NB4 (cell line): ENCODE measurements around the gene CBX5.

Experiments used
- DNase-seq: peaks from one replicate; pipeline ENCODE4 v3.0.0; 2010; ENCODE audit warnings: low read depth
- H3K4me3 ChIP-seq: one replicate; pipeline ENCODE4 v1.5.1; 2011; ENCODE audit warnings: mild to moderate bottlenecking, low read depth, low read length, moderate library complexity
- MYC ChIP-seq: IDR thresholded peaks from 2 replicates; pipeline ENCODE4 v1.6.1; 2011; ENCODE audit warnings: low read depth, low read length
- POLR2A ChIP-seq: IDR thresholded peaks from 2 replicates; pipeline ENCODE4 v1.6.1; 2011; ENCODE audit warnings: mild to moderate bottlenecking; ENCODE audit not compliant: insufficient read length; ENCODE audit errors: extremely low read depth
- TF ChIP-seq, protein P1 (sequence below): IDR thresholded peaks from one replicate; pipeline ENCODE4 v1.5.1; 2012; ENCODE audit warnings: low read depth, low read length
- TF ChIP-seq, protein P2 (sequence below): IDR thresholded peaks from 2 replicates; pipeline ENCODE4 v1.6.1; 2011; ENCODE audit warnings: low read depth, low read length

CBX5 gene

DNA sequence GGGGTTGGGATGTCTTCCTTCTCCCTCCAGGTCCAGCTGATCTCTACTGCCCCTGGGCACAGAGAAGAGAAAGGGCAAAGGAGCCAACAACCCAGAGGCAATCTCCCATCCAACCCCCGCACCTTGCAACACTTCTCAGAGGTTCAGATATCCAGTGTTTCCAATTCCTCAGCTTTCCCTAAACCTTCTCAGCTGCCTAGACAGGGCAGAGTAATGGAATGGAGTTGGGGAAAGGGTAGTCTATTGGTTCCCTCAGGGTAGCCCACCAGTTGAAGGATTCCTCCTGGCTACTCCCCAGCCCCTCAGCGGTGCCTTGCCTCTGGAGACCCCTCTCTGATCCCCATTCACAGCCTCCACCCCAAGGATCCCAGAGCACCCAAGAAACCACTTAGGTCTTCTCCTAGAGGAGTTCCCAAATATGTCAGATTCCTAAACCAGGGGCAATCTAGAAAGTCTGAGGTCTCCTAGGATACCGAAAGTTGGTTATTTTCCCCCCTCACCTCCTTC lies 20.4 kb upstream of the CBX5 start:
- peak overlapping the region; percentile 96 for H3K4me3 ChIP-seq
- no peak for DNase-seq
- TF ChIP-seq MYC (no peak), POLR2A (no peak)
- TF ChIP-seq, protein P1, sequence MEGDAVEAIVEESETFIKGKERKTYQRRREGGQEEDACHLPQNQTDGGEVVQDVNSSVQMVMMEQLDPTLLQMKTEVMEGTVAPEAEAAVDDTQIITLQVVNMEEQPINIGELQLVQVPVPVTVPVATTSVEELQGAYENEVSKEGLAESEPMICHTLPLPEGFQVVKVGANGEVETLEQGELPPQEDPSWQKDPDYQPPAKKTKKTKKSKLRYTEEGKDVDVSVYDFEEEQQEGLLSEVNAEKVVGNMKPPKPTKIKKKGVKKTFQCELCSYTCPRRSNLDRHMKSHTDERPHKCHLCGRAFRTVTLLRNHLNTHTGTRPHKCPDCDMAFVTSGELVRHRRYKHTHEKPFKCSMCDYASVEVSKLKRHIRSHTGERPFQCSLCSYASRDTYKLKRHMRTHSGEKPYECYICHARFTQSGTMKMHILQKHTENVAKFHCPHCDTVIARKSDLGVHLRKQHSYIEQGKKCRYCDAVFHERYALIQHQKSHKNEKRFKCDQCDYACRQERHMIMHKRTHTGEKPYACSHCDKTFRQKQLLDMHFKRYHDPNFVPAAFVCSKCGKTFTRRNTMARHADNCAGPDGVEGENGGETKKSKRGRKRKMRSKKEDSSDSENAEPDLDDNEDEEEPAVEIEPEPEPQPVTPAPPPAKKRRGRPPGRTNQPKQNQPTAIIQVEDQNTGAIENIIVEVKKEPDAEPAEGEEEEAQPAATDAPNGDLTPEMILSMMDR, result no peak

DNA sequence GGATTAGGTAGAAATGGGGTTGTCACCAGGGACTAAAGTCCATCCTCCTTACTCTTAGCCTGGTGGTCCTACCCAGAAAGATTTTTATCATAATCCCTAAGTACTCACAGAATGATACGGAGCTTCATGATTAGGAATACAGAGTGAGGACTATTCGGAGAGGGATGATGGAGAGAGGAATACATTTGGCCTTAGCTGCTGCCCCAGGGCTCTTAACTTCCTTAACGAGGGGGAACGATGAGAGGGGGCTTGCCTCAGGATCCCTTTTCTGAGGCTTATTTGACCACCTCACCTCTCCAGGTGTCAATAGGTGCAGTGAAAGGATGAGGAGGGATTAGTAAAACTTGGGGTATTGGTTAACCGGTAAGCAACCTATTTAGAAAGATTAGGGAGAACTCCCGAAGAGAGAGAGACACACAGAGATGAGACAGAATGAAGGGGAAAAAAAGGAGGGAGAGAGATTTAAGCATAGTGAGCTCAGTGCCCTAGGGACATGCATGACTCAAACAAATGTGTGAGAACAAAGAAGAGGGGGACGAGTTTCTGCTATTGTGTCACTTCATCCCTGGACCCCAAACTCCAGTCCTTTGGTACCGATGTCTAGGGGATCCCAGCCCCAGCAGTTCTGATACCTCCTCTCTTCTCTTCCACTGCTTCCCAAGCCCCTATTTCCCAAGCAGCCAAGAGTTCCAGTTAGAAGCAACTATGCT lies 19.7 kb upstream of the CBX5 start:
- DNase-seq, result peak; percentile 75
- H3K4me3 ChIP-seq, result peak overlapping the region; percentile 96
- TF ChIP-seq, protein P1, result no peak
- TF ChIP-seq POLR2A, result no peak
- no peak for TF ChIP-seq MYC
- TF ChIP-seq, protein P2, sequence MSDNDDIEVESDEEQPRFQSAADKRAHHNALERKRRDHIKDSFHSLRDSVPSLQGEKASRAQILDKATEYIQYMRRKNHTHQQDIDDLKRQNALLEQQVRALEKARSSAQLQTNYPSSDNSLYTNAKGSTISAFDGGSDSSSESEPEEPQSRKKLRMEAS, result no peak

DNA sequence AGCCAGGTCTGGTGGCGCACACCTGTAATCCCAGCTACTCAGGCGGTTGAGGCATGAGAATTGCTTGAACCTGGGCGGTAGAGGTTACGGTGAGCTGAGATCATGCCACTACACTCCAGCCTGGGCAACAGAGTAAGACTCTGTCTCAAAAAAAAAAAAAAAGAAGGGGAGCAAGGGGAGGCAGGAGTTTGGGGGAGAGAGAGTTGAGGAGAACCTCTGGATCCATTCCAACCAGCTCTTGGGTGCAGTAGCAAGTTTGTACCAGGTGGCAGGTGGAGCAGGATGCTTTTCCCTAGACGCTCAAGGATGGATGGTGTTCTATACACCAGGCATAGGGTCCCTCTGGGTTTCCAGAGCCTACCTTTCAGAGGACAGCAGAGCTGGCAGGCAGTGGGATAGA lies 19.0 kb upstream of the CBX5 start:
- TF ChIP-seq, protein P2, result no peak
- TF ChIP-seq, protein P1, result no peak
- TF ChIP-seq POLR2A (no peak), MYC (no peak)
- peak overlapping the region; percentile 96 for H3K4me3 ChIP-seq
- DNase-seq, result peak; percentile 38

DNA sequence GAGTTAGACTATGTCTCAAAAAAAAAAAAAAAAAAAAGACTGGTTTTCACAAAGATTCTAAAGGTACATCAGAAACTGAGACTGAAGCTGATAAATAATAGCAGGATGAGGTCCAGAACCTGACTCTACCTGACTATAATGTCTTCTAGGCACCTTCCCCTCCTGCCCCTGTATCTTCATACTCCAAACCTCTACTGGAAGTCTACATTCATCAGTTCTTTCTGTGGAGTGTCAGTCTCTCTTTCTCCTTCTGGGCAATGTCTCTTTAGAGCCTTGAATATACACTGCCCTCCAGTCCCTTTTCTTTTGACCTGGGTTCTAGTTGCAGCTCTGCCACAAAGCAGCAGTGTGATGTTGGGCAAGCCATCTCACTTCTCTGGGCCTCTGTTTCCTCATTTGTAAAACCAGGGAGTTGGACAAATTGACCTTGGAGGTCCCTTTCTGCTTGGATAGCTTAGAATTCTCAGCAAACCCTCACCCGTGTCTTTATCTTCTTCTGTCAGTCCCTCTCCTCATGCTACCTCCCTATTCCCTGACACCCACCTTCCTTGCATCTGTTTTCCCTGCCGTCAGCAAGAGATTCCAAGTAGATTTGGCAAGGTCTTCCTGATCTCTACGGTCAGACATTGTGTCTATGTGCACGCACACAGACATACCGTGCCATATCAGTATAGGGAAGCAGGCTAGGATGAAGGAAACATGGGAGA lies 16.6 kb upstream of the CBX5 start:
- TF ChIP-seq POLR2A, result no peak
- TF ChIP-seq, protein P1, result no peak
- TF ChIP-seq, protein P2, result no peak
- peak overlapping the region; percentile 51 for H3K4me3 ChIP-seq
- DNase-seq, result peak; percentile 49

DNA sequence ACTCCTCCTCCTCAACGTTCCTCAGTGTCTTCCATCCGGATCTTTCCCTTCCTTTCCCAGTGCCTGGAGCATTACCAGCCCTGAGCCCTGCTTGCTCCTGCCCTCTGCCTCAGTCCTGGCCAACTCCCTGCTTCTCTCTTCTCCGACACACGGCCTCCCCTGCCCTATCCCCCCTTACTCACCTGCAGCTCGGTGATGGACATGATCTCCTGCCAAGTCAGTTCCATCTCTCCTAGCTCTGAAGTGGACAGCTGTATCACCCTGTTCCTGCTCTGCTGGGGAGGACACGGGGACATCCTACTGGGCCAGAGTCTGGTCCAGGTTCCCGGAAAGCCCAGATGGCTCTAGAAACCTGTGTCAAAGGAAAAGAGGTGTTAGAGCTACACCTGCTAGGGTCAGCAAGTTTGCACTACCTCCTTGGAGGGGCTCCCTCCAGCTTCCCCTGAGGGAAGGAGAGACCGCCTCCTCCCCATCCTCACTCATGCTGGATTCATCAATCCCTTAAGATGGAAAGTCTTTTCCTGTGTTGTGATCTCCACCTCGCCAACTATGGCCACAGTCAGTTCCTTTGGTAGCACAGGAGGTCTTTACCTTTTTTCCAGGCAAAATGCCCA lies 15.1 kb upstream of the CBX5 start:
- peak overlapping the region; percentile 35 for H3K4me3 ChIP-seq
- TF ChIP-seq, protein P1, result no peak
- TF ChIP-seq, protein P2, result no peak
- TF ChIP-seq MYC (no peak), POLR2A (no peak)
- DNase-seq, result no peak
